Fibroblast of the aortic adventitia (primary cell): ENCODE data around the gene CAV2. TPM values are rescaled to one million over a fixed set of nuclear protein-coding genes. Genes with fewer than 3 reads are reported as not detected.

Source experiments
- DNase-seq: peaks from one replicate; pipeline ENCODE4 v3.0.0-alpha.2; 2010; ENCODE audit warnings: low read depth
- H3K4me3 ChIP-seq: 2 replicates; pipeline ENCODE4 v1.5.1; 2011; ENCODE audit warnings: low read depth, mild to moderate bottlenecking, control low read depth, low read length, moderate library complexity
- total RNA-seq: library from RNA; depleted of rRNA; stranded (reverse); fragments of >200 nt; gene quantifications from 2 replicates; pipeline ENCODE4 v1.2.3, GENCODE V29; 2012; ENCODE audit warnings: low replicate concordance
- TF ChIP-seq, protein P1 (sequence below): IDR thresholded peaks from 2 replicates; pipeline ENCODE4 v1.5.1; 2011; ENCODE audit warnings: mild to moderate bottlenecking, low read length, control low read depth, inconsistent platforms; ENCODE audit not compliant: insufficient read depth

Gene CAV2
- total RNA-seq, 1 donor: 113 TPM

GRCh38 chr7:116521046-116521664, 21.6 kb downstream of the CAV2 start:
- no peak for DNase-seq
- TF ChIP-seq, protein P1, sequence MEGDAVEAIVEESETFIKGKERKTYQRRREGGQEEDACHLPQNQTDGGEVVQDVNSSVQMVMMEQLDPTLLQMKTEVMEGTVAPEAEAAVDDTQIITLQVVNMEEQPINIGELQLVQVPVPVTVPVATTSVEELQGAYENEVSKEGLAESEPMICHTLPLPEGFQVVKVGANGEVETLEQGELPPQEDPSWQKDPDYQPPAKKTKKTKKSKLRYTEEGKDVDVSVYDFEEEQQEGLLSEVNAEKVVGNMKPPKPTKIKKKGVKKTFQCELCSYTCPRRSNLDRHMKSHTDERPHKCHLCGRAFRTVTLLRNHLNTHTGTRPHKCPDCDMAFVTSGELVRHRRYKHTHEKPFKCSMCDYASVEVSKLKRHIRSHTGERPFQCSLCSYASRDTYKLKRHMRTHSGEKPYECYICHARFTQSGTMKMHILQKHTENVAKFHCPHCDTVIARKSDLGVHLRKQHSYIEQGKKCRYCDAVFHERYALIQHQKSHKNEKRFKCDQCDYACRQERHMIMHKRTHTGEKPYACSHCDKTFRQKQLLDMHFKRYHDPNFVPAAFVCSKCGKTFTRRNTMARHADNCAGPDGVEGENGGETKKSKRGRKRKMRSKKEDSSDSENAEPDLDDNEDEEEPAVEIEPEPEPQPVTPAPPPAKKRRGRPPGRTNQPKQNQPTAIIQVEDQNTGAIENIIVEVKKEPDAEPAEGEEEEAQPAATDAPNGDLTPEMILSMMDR: no peak
- H3K4me3 ChIP-seq: no peak overlapping the region

DNA sequence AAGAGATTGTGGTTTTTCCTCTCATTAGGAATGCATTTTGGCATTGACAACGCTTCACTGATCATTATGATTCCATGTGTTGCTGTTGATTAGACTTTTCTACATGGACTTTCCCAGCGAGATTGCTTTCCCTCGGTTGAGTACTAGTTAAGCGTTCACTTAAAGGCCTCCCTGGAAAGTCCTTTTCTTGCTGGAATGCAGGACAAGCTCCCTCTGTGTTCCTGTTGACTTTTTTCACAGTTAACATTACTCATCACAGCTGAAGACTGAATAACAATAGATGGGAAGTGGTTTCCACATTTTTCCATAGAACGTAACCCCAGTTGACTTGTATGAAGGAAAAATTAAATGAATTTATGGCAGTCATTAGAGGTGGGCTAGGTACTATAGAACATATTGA, 22.7 kb downstream of the CAV2 start:
- DNase-seq: peak; percentile 85
- H3K4me3 ChIP-seq: no peak overlapping the region
- TF ChIP-seq, protein P1: no peak

- peak overlapping the region; percentile 95 for H3K4me3 ChIP-seq
- peak; percentile 23 for DNase-seq
- TF ChIP-seq, protein P1: no peak
Measured at GRCh38 chr7:116524221-116524608, 24.7 kb downstream of the CAV2 start.

GRCh38 chr7:116524609-116525297, 25.2 kb downstream of the CAV2 start, which contains the start of gene CAV1:
TSS of gene CAV1 (plus strand) at chr7:116525036. CDS start at chr7:116525063, 27 bp downstream.
- DNase-seq: peak; percentile 93
- H3K4me3 ChIP-seq: peak within 1 kb of the TSS; percentile 95
- TF ChIP-seq, protein P1: peak; percentile 34

GRCh38 chr7:116525298-116525912, 25.9 kb downstream of the CAV2 start:
- H3K4me3 ChIP-seq: peak overlapping the region; percentile 95
- TF ChIP-seq, protein P1: peak; percentile 15
- peak; percentile 27 for DNase-seq

- TF ChIP-seq, protein P1: peak; percentile 61
- peak overlapping the region; percentile 95 for H3K4me3 ChIP-seq
- peak; percentile 89 for DNase-seq
Measured at GRCh38 chr7:116525913-116526861, 26.6 kb downstream of the CAV2 start.
